ENCODE results near the gene CD59. TPM values are rescaled to one million over a fixed set of nuclear protein-coding genes. Genes with fewer than 3 reads are reported as not detected.

The CD59 gene, protein sequence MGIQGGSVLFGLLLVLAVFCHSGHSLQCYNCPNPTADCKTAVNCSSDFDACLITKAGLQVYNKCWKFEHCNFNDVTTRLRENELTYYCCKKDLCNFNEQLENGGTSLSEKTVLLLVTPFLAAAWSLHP
- total RNA-seq: 1,194 and 2,252 TPM in 2 replicates

DNA sequence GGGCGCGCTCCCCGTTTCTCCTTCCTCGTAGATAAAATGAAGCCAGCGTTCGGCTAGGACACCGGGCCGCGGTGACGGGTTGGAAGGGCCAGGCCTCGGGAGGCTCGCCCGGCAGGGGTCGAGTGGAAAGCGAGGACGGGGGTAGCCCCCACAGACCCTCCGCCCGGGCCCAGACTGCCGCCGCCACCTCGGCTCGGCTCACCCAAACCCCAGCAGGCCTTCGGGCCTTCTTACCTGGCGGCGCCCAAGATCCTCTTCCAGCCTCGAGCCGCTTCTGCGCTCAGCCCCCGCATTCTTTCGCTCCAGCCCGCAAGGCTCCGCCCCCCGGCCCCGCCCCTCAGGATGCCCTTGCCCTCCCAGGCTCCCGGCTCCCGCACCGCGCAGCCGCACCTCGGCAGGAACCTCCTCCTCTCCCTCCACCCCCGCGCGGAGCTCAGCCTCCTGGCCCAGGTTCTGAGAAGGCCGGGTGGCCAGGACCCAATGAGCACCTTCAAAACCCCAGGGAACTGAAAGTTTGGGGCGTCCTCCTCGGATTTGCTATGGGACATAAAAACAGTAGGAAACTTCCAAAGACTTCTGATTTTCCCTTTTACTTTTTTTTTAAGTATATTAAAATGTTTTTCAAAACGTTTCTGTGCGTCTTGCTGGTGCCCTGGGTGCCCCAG lies at the start of gene CD59:
TSS of gene CD59 (minus strand) at position 276 of the 665 bp plus-strand sequence. CDS start 13,978 bp downstream, outside the sequence.
- DNase-seq (ENCODE audit: extremely low read depth, low read depth, low spot score): no peak

DNA sequence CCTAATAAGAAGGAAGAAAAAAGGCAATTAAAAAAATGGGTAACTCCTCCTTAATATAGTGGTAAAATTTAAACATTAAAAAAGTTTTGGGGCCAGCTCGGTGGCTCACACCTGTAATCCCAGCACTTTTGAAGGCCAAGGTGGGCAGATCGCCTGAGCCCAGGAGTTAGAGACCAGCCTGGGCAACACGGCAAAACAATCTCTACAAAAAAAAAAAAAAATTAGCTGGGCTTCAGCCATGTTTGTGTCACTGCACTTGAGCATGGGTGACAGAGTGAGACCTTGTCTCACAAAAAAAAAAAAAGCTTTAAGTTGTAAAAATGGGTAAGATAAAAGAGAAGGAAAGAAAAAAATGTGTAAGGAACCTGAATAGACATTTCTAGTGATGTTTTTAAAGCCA lies 49.4 kb upstream of the CD59 start:
- no peak for DNase-seq (ENCODE audit: extremely low read depth, low read depth, low spot score)

DNA sequence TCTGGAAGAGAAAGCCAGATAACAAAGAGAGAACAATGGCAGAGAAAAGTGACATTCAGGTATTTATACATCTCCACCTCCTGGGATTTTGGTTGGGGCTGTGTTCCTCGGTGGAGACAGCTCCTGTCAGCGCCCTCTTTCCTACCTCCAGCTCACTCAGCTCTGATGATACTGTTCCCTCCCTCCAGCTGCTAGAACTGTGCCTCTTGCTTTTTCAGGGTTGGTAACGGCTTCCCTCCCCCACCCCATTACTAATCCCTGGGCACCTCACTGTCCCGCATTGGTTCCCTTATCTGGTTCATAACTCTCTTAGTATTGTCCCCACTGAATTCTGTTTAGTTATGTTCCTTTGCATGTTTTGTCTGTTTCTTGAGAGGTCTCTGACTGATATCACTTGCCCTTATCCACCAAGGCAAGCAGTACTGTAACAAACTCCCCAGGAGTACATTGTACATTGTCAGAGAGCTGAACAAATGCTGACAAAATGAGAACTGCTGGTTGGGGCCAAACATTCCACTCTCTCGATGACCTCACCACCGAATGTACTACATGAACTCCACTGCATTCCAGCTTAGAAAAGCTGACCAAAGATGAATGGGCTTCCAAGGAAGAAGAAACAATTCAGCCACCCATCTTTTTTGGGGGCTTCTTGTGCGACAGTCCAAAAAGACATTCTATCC lies 43.8 kb upstream of the CD59 start:
- DNase-seq (ENCODE audit: extremely low read depth, low read depth, low spot score): no peak

DNA sequence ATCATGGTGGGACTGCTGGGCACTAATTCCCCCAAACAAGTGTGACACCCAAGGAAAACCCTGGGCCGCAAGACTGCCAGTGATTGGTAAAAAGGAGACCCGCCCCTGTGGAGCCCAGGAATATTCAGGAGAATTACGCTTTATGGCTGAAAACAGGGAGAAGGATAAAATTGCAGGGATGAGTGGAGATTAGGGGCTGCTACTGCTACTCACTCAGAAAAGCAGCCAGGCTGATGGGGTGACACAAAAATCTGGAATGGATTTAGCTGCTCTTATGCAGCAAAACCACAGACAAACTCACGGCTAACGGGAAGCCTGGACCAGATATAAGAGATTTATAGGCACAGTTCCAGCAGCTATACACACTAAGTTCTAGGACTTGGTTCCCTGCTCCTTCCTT lies 42.5 kb upstream of the CD59 start:
- DNase-seq (ENCODE audit: extremely low read depth, low read depth, low spot score): no peak

DNA sequence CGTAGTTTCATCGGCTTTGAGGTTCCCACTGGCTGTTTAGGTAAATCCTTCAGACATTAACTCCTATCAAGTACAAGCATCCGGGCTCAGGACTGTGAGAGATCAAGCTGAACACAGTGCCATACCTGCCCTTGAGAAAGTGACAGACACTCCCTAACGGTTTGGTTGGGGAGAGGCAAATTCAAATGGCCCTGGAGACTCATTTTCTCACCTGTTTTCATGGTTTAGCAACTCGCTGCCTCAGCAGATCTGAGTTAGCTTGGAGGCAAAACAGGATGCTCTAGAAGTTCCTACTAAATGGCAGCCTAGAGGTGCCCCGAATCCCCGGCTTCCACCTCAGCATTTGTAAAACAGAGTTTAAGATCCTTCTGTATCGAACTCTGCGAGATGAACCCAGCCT lies 41.7 kb upstream of the CD59 start:
- DNase-seq (ENCODE audit: extremely low read depth, low read depth, low spot score): no peak

DNA sequence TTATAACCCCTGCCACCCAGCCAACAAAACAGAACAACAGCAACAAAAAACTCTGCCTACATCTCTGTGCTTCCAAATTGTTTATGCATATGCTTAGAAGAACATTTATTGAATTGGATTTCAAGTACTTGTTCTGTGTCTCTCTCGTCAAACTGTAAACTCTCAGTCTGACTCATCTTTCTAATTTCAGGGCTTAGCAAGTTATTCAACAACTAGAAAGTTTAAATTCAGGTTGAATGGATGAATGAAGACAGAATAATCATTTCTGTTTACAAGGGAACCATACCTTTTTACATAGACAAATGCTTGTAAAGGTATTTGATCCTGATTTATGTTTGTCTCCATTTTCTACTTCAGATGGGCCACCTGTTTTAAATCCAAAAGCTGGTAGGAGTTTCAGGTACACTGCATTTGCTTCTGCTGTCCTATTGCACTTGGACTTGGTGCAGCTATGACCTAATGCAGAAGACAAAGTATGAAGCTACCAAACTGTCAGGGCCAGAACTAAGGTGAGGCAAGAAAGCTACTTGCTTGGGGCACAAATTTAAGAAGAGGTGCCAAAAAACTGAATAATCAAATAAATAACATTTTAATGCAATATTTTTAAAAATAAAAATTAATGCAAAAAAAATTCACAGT lies 39.7 kb upstream of the CD59 start:
- DNase-seq (ENCODE audit: extremely low read depth, low read depth, low spot score): no peak

DNA sequence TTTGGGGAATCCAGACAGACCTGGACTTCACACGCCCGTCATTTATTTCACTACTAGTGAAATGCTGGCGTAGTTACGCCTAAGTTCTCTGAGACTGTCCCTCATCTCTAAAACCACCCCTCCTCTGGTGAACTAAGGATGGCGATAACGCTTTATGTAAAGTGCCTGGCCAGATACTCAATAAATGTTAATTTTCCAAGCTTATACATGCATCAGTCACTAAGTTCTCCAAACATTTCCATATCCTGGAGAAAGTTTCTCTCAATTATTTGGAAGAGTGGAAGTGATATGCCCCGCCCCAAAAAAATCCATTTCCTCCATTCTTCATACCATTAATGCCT lies 39.2 kb upstream of the CD59 start:
- DNase-seq (ENCODE audit: extremely low read depth, low read depth, low spot score): no peak

DNA sequence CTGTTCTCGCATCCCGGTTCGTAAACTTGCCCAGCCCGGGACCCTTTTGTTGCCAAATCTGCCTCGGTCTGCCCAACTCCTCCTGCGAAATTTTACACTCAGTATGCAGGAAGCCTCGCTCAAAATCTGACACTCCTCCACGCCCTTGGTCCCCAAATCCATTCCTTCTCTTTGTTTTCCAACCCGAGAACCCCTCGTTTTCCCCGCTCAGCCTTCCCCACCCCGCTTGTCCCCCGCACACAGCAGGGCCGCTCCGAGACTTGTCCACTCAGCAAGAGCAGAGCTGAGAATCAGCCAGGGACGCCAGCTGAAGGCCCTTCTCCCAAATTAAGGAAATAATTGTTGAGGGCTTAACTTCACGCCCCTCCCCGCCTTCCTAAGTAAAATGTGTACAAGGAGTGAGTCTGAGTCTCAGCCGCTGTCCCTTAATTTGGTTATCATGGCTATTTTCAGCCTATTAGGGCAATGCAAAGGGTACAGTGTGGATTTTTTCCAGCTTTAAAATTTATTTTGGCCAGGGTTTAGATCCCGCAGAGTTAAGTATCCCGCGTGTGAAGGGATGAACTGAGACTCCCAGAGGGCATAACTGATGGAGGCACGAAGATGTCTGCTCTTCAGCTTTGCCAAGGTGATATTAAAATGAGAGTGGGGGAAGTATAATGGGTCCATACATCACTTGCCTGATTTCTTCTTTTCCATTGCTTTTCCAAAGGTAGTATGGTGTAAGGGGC lies 38.7 kb upstream of the CD59 start:
- no peak for DNase-seq (ENCODE audit: extremely low read depth, low read depth, low spot score)

DNA sequence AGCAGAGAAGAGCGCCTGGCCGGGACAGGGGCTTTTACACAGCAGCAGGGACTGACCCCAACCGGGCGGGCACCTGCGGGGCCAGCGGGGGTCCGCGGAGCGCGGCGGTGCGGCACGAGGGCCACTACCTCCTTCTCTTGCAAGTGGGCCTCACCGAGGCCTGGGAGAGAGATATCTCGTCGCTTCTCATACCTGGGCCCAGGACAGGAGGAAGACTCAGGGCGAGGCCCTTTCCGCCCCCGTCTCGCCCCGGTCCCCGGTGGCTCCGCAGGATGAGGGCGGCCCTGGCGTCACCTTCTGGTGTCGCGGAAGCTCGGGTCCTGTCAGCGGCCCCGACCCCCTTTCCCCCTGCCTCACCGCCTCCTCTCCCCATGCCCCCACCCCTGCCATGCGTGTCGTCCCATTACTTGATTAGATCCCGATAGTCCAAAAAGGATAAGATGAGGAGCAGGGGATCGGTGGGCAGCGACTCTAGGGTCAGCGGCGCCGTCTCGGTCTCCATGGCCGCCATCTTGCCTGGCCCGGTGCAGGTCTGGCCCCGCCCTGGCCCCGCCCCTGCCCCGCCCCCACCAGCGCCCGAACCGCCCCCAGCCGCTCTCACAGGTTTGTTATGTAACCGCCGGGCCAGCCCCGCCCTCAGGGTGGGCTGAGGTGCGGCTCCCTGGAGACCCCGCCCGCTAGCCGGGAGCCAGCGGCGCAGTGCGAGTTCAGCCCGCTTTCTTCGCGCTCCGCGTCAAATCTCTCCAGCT lies 37.9 kb upstream of the CD59 start, which contains the start of gene FBXO3:
TSS of gene FBXO3 (minus strand) at position 534 of the 749 bp plus-strand sequence. CDS start at position 511, 23 bp downstream.
- DNase-seq (ENCODE audit: extremely low read depth, low read depth, low spot score): no peak

DNA sequence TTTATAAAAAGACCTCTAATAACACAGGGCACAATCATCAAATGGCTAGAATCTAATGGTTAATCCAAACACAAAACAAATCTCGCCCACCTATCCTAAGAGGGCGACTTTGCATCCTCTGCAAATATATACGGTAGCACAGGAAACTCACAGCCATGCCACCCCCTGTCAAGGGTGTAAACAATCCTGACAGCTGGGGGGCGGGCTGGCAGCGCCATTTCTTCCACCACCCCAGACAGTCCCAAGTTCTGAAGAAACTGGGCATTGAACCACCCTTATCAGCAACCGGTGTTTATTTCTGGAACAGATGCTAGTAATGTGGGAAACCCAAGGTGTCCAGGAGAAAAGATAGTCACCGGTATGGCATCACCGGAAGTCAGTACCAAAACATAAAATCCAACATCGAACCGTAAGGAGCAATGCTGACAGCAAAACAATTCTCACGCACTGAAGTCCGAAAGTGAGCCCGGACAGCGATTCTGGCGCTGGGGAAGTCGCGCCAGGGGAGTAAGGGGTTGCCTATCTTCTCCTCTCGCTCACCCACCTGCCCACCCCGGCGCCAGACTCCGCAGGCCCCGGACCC lies 37.3 kb upstream of the CD59 start:
- no peak for DNase-seq (ENCODE audit: extremely low read depth, low read depth, low spot score)

DNA sequence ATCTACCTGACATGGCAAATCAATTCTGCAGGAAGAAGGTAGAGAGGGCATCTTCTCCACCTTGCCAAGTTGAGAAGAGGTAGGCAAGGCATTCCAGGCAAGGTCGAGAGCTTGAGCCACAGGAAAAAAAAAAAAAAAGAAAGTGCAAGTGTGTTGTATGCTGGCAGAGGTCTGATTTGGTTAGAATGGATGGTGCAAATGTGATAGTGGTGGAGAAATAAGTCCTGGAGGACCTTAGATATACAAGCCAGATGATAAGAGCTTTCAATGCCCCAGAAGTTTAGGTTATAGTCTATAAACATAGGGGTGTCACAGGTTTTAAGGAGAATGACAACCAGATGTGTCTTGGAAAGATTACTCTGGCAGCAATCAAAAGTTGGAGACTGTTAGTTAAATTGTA lies 36.6 kb upstream of the CD59 start:
- DNase-seq (ENCODE audit: extremely low read depth, low read depth, low spot score): no peak

DNA sequence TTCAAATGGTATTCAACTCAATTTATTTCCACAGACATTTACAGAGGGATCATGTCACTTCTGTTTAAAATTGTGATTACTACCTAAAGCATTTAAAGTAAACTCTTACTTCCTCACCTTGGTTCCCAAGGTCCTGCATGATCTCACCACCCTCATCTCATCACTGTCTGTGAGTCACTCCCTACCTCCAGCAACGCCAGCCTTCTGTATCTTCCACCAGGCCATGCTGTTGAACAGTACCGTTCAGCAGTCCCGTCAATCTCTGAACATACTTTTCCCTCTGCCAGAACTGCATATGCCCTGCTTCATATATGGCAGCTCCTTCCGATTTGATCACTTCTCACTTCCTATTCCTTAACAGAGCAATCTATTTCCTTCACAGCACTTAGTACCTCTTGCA lies 36.1 kb upstream of the CD59 start:
- no peak for DNase-seq (ENCODE audit: extremely low read depth, low read depth, low spot score)

DNA sequence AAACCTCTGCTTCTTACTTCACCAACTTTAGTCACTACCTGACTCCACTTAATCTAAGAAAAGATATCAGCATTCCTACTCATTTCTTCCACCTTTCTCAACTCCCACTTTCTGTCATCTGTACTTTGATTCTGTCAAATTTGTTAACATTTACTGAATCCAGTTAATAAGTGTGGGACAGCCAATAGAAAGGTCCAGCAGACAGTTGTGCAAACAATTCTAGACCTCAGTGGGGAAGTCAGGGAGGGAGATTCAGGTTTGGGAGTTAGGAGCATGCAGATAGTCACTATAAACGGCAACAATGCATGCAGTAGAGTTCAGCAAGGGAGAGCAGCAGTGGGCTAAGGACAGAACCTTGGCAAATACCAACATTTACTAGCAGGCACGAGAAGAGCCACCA lies 34.0 kb upstream of the CD59 start:
- DNase-seq (ENCODE audit: extremely low read depth, low read depth, low spot score): no peak

DNA sequence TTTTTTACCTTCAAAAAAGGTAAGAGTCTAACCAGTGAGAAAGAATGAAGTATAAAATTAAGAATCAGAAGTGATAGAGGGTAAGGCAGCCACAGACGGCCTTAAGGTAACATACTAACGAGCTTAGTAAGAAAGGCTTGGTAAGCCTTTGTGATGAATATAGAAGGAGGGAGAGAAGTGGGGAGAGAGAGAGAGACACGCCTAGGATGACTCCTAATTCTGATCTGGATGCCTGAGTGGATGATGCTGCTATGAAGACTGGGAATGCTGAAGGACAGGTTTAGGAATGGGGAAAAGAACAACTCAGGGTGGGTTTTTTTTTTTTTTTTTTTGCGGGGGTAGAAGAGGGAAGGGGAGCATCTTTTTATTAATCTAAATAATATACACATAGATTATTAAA lies 33.3 kb upstream of the CD59 start:
- DNase-seq (ENCODE audit: extremely low read depth, low read depth, low spot score): no peak

DNA sequence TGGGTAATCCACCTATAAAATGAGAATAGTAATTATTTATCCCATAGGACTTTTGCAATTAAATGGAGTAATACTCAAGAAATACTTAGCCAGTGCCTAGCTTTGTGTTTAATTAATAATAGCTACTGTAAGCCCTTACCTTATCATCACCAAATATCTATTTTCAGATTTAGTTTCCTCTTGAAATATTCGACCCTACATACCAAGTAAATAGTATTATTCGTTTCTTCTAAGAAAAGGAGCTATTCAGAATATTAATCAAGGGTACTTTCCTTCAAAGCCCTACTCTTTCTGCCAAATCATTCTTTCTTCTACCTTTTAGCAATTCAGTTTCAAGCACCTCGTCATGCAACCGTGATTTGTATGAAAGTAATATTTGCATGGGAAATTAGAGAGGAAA lies 31.4 kb upstream of the CD59 start:
- DNase-seq (ENCODE audit: extremely low read depth, low read depth, low spot score): no peak

DNA sequence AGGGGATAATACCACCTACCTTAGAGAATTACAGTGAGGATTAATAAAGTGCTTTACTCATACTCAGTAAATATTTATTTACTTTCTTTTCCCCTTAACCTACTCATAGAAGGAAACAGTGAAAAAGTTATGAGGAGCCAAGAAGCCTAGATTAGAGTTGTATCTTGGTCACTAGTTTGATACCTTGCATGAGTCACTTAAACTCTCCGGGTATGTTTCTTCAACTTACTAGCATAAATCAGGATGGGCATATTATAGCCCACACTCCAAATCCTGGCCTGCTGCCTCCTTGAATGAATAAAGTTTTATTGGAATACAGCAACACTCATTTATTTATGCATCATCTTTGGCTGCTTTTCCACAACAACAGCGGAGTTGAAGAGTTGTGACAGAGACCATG lies 29.9 kb upstream of the CD59 start:
- no peak for DNase-seq (ENCODE audit: extremely low read depth, low read depth, low spot score)

DNA sequence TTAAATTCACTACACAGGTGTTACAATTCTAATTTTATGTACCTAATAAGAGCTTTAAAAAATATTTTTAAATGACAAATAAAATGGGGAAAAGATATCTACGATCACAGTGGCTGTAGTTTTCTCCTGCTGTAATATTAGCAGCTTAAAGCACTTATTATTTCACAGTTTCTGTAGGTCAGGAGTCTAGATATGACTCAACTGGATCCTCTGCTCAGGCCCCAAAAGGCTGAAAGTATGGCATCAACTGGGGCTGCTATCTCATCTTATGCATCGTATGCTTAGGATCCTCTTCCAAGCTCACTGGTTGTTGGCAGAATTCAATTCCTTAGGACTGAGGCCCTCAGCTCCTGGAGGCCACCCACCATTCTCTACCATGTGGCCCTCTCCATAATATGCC lies 25.2 kb upstream of the CD59 start:
- no peak for DNase-seq (ENCODE audit: extremely low read depth, low read depth, low spot score)

DNA sequence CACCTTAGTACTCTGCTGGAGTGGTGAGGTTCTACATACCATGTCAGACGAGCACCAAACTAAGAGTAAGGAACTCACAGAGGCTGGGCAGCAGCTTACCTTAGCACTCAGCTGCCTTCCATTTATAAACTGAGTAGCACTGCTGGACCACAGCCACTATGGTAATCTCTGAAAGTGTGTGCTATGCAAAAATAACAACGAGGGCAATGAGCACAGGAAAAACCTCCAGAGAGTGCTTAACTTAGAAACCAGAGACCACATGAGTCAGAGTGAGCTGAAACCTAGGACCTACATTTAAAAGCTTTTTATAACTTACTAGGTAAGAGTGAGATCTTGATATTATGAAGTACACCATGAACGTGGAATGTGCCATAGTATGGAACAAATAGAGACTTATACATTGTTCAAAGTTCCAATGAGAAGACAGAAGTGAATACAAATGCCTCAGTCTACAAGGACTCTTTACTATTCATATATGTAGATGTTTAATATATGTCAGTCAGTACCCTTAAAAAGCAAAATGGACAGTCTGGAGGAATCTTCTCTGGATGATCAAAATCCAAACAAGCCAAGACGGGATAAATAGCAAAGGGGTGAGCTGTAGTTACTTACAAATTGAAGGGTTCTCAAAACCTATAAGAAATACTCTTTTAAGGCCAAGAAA lies 17.2 kb upstream of the CD59 start:
- DNase-seq (ENCODE audit: extremely low read depth, low read depth, low spot score): no peak

DNA sequence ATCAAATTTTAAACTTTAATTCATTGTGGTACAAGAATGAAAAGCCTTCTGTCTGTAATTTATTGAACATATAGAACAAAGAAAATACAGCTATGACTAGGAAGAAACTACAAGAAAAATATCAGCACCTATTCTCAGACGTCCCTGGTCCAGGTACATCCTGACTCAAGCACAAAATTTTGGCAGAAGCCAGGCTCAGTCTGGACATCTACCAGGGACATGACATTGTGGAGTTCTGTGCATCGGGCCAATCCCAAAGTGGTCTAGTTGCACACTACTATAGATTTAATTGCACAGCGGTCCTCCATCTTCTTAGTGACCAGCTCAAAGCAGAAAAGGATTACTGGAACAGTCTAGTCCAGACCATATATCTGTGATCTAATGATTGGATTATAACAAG lies 15.7 kb upstream of the CD59 start:
- DNase-seq (ENCODE audit: extremely low read depth, low read depth, low spot score): no peak

DNA sequence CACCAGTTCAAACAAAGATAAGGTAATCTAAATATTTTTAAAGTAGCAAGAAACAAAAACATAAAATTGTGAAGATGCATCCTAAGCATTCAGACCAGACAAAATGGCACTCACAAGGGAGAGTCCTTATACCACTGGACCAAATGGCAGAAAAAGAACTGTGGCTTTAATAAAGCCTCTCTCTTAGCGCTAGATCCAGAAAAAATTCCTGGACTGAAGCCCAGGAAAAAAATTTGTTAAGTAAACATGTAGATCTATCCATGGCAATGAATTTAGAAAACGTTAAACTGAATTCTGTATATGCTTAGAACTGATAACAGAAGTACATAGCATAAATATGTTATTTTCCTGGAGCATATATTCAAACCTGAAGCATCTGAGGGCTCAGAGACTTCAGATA lies 11.8 kb upstream of the CD59 start:
- DNase-seq (ENCODE audit: extremely low read depth, low read depth, low spot score): no peak

Measured in glomerular endothelial cell (primary cell).